Stimulated activated effector memory CD8-positive, alpha-beta T cell treated with anti-CD3 and anti-CD28 coated beads, Interleukin-12 subunit alpha, Interleukin-12 subunit beta, amount 100 ng/mL, for 72 hours (primary cell): ENCODE data around the gene RPS18.
"Not testable (repeated sequence)": the region's sequence is repeated elsewhere in the genome, so short reads cannot be mapped to it uniquely, and the experiment has no call there.

Experiments
- ATAC-seq: fragments of 150-1000 bp; cut with Tn5 transposase; 2 replicates; pipeline ENCODE4 v1.10.0; 2021
- DNase-seq, 2 donors: peaks; one replicate each; pipeline ENCODE4 v3.0.0; 2021 to 2022; ENCODE audit warnings: low spot score in 2 of 2
- H3K27ac Mint-ChIP-seq: one replicate; pipeline ENCODE4 v1.8.0; 2022; ENCODE audit warnings: mild to moderate bottlenecking, mixed read lengths
- H3K36me3 Mint-ChIP-seq: one replicate; pipeline ENCODE4 v1.8.0; 2022; ENCODE audit warnings: mild to moderate bottlenecking, mixed read lengths
- H3K4me1 Mint-ChIP-seq: one replicate; pipeline ENCODE4 v1.8.0; 2022; ENCODE audit warnings: mixed read lengths
- H3K4me3 Mint-ChIP-seq: one replicate; pipeline ENCODE4 v1.8.0; 2022; ENCODE audit warnings: mild to moderate bottlenecking, mixed read lengths
- H3K9me3 Mint-ChIP-seq: one replicate; pipeline ENCODE4 v1.8.0; 2022; ENCODE audit warnings: mixed read lengths

Gene RPS18

GRCh38 chr6:33271468-33272274, at the start of gene RPS18, which contains the start of gene VPS52:
Gene RPS18, plus strand, starts transcription at chr6:33272075. Its CDS starts 45 bp downstream, at chr6:33272120.
Gene VPS52, minus strand, starts transcription at chr6:33271876. Its CDS starts 201 bp downstream, at chr6:33271675.
- peaks cover 60% of the 10 kb centered on the region for H3K4me1 Mint-ChIP-seq
- DNase-seq = peak; percentile 84 to 96
- no peaks in the 10 kb centered on the region for H3K9me3 Mint-ChIP-seq
- peak within 1 kb of the TSS; percentile 99 for H3K27ac Mint-ChIP-seq
- peak; percentile 92 for ATAC-seq
- H3K4me3 Mint-ChIP-seq = peak within 1 kb of the TSS; percentile 89
- peaks cover 83% of the 10 kb centered on the region for H3K36me3 Mint-ChIP-seq

- not testable (repeated sequence) for H3K4me1 Mint-ChIP-seq, ATAC-seq, H3K4me3 Mint-ChIP-seq, H3K9me3 Mint-ChIP-seq, H3K36me3 Mint-ChIP-seq, H3K27ac Mint-ChIP-seq, DNase-seq
These were observed 45.3 kb upstream of the RPS18 start for GRCh38 chr6:33226503-33227120.

GRCh38 chr6:33235221-33235634, 36.6 kb upstream of the RPS18 start:
- ATAC-seq = no peak
- Mint-ChIP-seq H3K9me3 (no peaks in the 10 kb centered on the region), H3K27ac (peak overlapping the region; percentile 37), H3K36me3 (no peaks in the 10 kb centered on the region), H3K4me1 (peaks cover under 1% of the 10 kb centered on the region), H3K4me3 (no peak overlapping the region)
- DNase-seq = no peak

GRCh38 chr6:33236328-33236727, 35.5 kb upstream of the RPS18 start:
- H3K27ac Mint-ChIP-seq = no peak overlapping the region
- no peaks in the 10 kb centered on the region for H3K9me3 Mint-ChIP-seq
- DNase-seq = no peak
- no peak for ATAC-seq
- H3K4me1 Mint-ChIP-seq = peaks cover 6% of the 10 kb centered on the region
- H3K36me3 Mint-ChIP-seq = no peaks in the 10 kb centered on the region
- H3K4me3 Mint-ChIP-seq = no peak overlapping the region

DNA sequence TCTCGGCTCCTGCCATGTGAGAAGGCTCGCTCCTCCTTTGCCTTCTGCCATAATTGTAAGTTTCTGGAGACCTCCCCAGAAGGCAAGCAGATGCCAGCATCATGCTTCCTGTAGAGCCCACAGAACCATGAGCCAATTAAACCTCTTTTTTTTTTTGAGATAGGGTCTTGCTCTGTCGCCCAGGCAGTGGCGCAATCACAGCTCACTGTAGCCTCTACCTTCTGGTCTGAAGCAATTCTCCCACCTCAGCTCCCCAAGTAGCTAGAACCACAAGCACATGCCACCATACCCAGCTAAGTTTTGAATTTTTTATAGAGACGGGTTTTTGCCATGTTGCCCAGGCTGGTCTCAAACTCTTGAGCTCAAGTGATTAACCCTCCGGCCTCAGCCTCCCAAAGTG, 35.0 kb upstream of the RPS18 start:
- Mint-ChIP-seq H3K4me3 (no peak overlapping the region), H3K4me1 (peaks cover 9% of the 10 kb centered on the region), H3K9me3 (no peaks in the 10 kb centered on the region), H3K36me3 (no peaks in the 10 kb centered on the region), H3K27ac (no peak overlapping the region)
- no peak for DNase-seq
- ATAC-seq = no peak

DNA sequence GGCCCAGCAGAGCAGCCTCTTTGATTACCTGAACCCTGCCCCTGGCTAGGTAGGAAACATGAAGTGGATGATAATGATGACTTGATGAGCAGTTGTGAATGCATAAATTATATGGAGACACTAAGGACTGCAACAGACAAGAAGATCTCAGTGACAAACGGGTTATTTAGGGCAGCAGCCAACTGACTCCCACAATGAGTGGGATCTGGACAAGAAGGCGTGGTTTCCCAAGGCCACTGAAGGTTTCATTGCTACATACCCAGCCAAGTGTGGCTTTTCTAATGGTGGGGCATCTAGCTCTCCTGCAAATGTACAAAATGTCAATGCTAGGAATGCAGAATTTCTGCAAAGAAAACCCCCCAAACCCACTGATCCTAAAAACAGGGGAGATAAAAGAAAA, 34.1 kb upstream of the RPS18 start:
- no peak overlapping the region for H3K4me3 Mint-ChIP-seq
- no peak overlapping the region for H3K27ac Mint-ChIP-seq
- no peak for DNase-seq
- H3K4me1 Mint-ChIP-seq = peaks cover 17% of the 10 kb centered on the region
- H3K36me3 Mint-ChIP-seq = no peaks in the 10 kb centered on the region
- no peak for ATAC-seq
- H3K9me3 Mint-ChIP-seq = no peaks in the 10 kb centered on the region

DNA sequence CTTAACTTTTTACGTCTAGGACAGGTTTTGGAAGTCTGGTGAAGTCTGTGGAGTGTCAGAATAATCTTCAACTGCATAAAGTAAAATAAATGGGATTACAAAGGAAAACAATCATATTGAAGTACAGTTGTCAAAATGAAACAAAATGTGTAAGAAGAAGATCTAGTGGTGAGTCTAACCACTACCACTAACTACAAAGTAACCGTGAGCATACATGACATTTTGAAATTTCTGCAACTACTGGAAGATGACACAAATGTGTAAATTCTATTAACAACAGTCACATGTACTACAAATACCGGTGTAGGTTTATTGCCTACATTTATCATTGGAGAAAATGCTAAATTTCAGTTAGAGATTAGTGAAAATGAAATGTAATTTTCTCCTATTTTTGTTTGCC, 29.9 kb upstream of the RPS18 start:
- Mint-ChIP-seq H3K9me3 (no peaks in the 10 kb centered on the region), H3K4me1 (peaks cover 17% of the 10 kb centered on the region), H3K36me3 (no peaks in the 10 kb centered on the region), H3K27ac (no peak overlapping the region), H3K4me3 (peak overlapping the region; percentile 42)
- DNase-seq = no peak
- peak; percentile 96 for ATAC-seq

DNA sequence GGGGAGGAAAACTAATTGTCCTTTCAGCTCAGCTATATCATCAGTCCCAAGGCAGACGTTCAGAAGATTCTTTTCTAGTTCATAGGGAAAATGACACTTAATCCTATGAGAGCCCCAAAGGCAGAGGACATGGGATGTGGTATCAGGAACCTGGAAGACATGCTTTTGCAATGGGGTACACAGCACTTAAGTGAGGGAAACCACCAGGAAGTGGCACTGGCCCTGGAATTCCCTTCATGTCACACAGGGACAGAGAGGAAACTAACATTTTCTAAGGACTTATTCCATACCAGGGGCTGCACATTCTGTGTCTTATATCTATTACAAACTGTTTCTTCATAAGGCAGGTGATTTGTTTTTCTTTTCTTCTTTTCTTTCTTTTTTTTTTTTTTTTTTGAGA, 28.4 kb upstream of the RPS18 start:
- DNase-seq (no peak), ATAC-seq (no peak)
- no peak overlapping the region for H3K4me3 Mint-ChIP-seq
- H3K9me3 Mint-ChIP-seq = no peaks in the 10 kb centered on the region
- no peak overlapping the region for H3K27ac Mint-ChIP-seq
- peaks cover 25% of the 10 kb centered on the region for H3K4me1 Mint-ChIP-seq
- H3K36me3 Mint-ChIP-seq = peaks cover 3% of the 10 kb centered on the region

- ATAC-seq = peak; percentile 57
- H3K36me3 Mint-ChIP-seq = peaks cover 46% of the 10 kb centered on the region
- peak overlapping the region; percentile 91 for H3K4me3 Mint-ChIP-seq
- no peaks in the 10 kb centered on the region for H3K9me3 Mint-ChIP-seq
- peak; percentile 94 to 98 for DNase-seq
- H3K4me1 Mint-ChIP-seq = peaks cover 47% of the 10 kb centered on the region
- H3K27ac Mint-ChIP-seq = peak overlapping the region; percentile 96
These were observed 23.8 kb upstream of the RPS18 start for GRCh38 chr6:33247977-33248642.

GRCh38 chr6:33248643-33248931, 23.3 kb upstream of the RPS18 start:
- H3K9me3 Mint-ChIP-seq = no peaks in the 10 kb centered on the region
- peak overlapping the region; percentile 91 for H3K4me3 Mint-ChIP-seq
- ATAC-seq = peak; percentile 41
- H3K36me3 Mint-ChIP-seq = peaks cover 51% of the 10 kb centered on the region
- H3K27ac Mint-ChIP-seq = peak overlapping the region; percentile 96
- no peak for DNase-seq
- peaks cover 48% of the 10 kb centered on the region for H3K4me1 Mint-ChIP-seq

GRCh38 chr6:33248932-33249731, 22.7 kb upstream of the RPS18 start:
- ATAC-seq (peak; percentile 94), DNase-seq (peak; percentile 84 to 97)
- peaks cover 51% of the 10 kb centered on the region for H3K36me3 Mint-ChIP-seq
- no peaks in the 10 kb centered on the region for H3K9me3 Mint-ChIP-seq
- peaks cover 48% of the 10 kb centered on the region for H3K4me1 Mint-ChIP-seq
- H3K27ac Mint-ChIP-seq = peak overlapping the region; percentile 96
- peak overlapping the region; percentile 91 for H3K4me3 Mint-ChIP-seq

GRCh38 chr6:33249732-33250630, 21.9 kb upstream of the RPS18 start:
- Mint-ChIP-seq H3K4me3 (peak overlapping the region; percentile 91), H3K27ac (peak overlapping the region; percentile 96)
- no peak for ATAC-seq

GRCh38 chr6:33250731-33251130, 21.1 kb upstream of the RPS18 start:
- Mint-ChIP-seq H3K4me1 (peaks cover 48% of the 10 kb centered on the region), H3K4me3 (peak overlapping the region; percentile 91), H3K36me3 (peaks cover 67% of the 10 kb centered on the region), H3K9me3 (no peaks in the 10 kb centered on the region), H3K27ac (peak overlapping the region; percentile 96)
- ATAC-seq (no peak), DNase-seq (no peak)

More at GRCh38 chr6:33249732-33250630, 21.9 kb upstream of the RPS18 start:
- H3K36me3 Mint-ChIP-seq = peaks cover 59% of the 10 kb centered on the region
- H3K9me3 Mint-ChIP-seq = no peaks in the 10 kb centered on the region
- peak in 1 of 2 donors; percentile 55 for DNase-seq
- peaks cover 48% of the 10 kb centered on the region for H3K4me1 Mint-ChIP-seq

DNA sequence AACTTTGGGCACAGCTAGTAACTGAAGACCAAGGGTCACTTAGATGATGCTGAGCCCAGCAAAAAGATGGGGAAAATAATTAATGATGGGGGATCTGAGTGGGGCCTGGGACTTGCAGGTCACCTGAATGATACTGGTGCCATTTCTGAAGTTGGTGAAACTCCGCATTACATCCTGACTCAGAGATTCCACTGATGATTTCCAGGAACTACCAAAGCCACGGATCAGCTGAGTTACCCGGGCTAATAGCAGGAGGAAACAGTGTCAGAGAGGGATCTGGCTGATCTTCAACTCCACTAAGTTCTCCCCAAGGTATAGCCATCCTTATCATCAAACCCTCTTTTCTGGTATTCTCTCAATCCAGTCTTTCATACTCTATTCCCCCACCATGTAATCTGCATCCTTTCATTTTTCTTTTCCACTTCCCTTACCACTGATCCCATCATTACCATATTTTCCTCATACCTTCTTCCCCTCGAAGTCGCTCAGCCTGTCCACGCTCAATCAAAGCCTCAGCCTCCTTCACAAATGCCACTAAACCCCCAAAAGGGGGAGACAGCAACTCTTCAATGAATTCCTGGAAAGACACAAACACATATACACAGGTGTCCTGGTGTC, 20.4 kb upstream of the RPS18 start:
- no peak for ATAC-seq
- peaks cover 48% of the 10 kb centered on the region for H3K4me1 Mint-ChIP-seq
- H3K4me3 Mint-ChIP-seq = peak overlapping the region; percentile 91
- H3K27ac Mint-ChIP-seq = peak overlapping the region; percentile 96
- DNase-seq = no peak
- peaks cover 75% of the 10 kb centered on the region for H3K36me3 Mint-ChIP-seq
- no peaks in the 10 kb centered on the region for H3K9me3 Mint-ChIP-seq
